ENCODE measurements around the gene ADRA2C. TPM values are rescaled to one million over a fixed set of nuclear protein-coding genes. Genes with fewer than 3 reads are reported as not detected.

ADRA2C gene
- total and polyA plus RNA-seq, 2 donors: 1.1 to 5.8 TPM

DNA sequence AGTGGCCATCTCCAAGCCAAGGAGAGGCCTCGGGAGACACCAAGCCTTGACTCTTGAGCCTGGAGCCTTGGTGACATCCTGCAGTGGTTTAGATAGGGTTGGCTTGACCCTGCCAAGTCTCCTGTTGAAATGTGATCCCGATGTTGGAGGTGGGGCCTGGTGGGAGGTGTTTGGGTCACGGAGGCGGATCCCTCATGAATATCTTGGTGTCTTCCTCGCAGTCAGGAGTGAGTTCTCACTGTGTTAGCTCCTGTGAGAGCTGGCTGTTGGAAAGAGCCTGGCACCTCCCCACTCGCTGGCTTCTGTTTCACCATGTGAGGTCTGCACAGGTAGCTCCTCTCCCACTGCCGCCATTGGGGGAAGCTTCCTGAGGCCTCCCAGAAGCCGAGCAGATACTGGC is 38.8 kb downstream of the ADRA2C start:
- Histone ChIP-seq H3K4me1 (ENCODE audit: insufficient read depth) (no peaks in the 10 kb centered on the region), H3K27ac (ENCODE audit: low read depth) (no peak overlapping the region), H3K4me3 (ENCODE audit: low read depth, low read length) (no peak overlapping the region), H3K36me3 (ENCODE audit: insufficient read depth) (no peaks in the 10 kb centered on the region)
- DNase-seq (ENCODE audit: extremely low spot score): no peak
- WGBS: 88% methylated on average over 8 of the region's 8 CpGs

- H3K4me3 ChIP-seq (ENCODE audit: low read depth, low read length): no peak overlapping the region
- DNase-seq (ENCODE audit: extremely low spot score): no peak
- 94% methylated on average over 11 of the region's 11 CpGs for WGBS
- H3K27ac ChIP-seq (ENCODE audit: low read depth): no peak overlapping the region
- H3K36me3 ChIP-seq (ENCODE audit: insufficient read depth): no peaks in the 10 kb centered on the region
- H3K4me1 ChIP-seq (ENCODE audit: insufficient read depth): no peaks in the 10 kb centered on the region
These were observed 39.5 kb downstream of the ADRA2C start for GRCh38 chr4:3805731-3806130.

GRCh38 chr4:3807311-3807710 is 41.1 kb downstream of the ADRA2C start:
- DNase-seq (ENCODE audit: extremely low spot score): no peak
- WGBS: 48% methylated on average over 6 of the region's 6 CpGs
- no peaks in the 10 kb centered on the region for H3K36me3 ChIP-seq (ENCODE audit: insufficient read depth)
- no peaks in the 10 kb centered on the region for H3K4me1 ChIP-seq (ENCODE audit: insufficient read depth)
- H3K27ac ChIP-seq (ENCODE audit: low read depth): no peak overlapping the region
- no peak overlapping the region for H3K4me3 ChIP-seq (ENCODE audit: low read depth, low read length)

GRCh38 chr4:3807822-3808496 is 41.8 kb downstream of the ADRA2C start:
- no peaks in the 10 kb centered on the region for H3K36me3 ChIP-seq (ENCODE audit: insufficient read depth)
- 11% methylated on average over 14 of the region's 14 CpGs for WGBS

GRCh38 chr4:3808597-3808996 is 42.4 kb downstream of the ADRA2C start:
- Histone ChIP-seq H3K36me3 (ENCODE audit: insufficient read depth) (no peaks in the 10 kb centered on the region), H3K4me1 (ENCODE audit: insufficient read depth) (no peaks in the 10 kb centered on the region), H3K4me3 (ENCODE audit: low read depth, low read length) (no peak overlapping the region), H3K27ac (ENCODE audit: low read depth) (no peak overlapping the region)
- DNase-seq (ENCODE audit: extremely low spot score): no peak
- 52% methylated on average over 5 of the region's 5 CpGs for WGBS

More at GRCh38 chr4:3807822-3808496, 41.8 kb downstream of the ADRA2C start:
- DNase-seq (ENCODE audit: extremely low spot score): no peak
- Histone ChIP-seq H3K27ac (ENCODE audit: low read depth) (no peak overlapping the region), H3K4me3 (ENCODE audit: low read depth, low read length) (no peak overlapping the region), H3K4me1 (ENCODE audit: insufficient read depth) (no peaks in the 10 kb centered on the region)

- DNase-seq (ENCODE audit: extremely low spot score): no peak
- Histone ChIP-seq H3K36me3 (ENCODE audit: insufficient read depth) (no peaks in the 10 kb centered on the region), H3K4me1 (ENCODE audit: insufficient read depth) (no peaks in the 10 kb centered on the region), H3K27ac (ENCODE audit: low read depth) (no peak overlapping the region), H3K4me3 (ENCODE audit: low read depth, low read length) (no peak overlapping the region)
- 92% methylated on average over 29 of the region's 29 CpGs for WGBS
These were observed 42.8 kb downstream of the ADRA2C start for GRCh38 chr4:3809028-3809427.

- H3K4me3 ChIP-seq (ENCODE audit: low read depth, low read length): no peak overlapping the region
- H3K4me1 ChIP-seq (ENCODE audit: insufficient read depth): no peaks in the 10 kb centered on the region
- no peaks in the 10 kb centered on the region for H3K36me3 ChIP-seq (ENCODE audit: insufficient read depth)
- no peak overlapping the region for H3K27ac ChIP-seq (ENCODE audit: low read depth)
- DNase-seq (ENCODE audit: extremely low spot score): no peak
- 72% methylated on average over 18 of the region's 18 CpGs for WGBS
These were observed 43.4 kb downstream of the ADRA2C start for GRCh38 chr4:3809451-3810110.

GRCh38 chr4:3810111-3810680 is 44.0 kb downstream of the ADRA2C start:
- no peak overlapping the region for H3K27ac ChIP-seq (ENCODE audit: low read depth)
- DNase-seq (ENCODE audit: extremely low spot score): no peak

DNA sequence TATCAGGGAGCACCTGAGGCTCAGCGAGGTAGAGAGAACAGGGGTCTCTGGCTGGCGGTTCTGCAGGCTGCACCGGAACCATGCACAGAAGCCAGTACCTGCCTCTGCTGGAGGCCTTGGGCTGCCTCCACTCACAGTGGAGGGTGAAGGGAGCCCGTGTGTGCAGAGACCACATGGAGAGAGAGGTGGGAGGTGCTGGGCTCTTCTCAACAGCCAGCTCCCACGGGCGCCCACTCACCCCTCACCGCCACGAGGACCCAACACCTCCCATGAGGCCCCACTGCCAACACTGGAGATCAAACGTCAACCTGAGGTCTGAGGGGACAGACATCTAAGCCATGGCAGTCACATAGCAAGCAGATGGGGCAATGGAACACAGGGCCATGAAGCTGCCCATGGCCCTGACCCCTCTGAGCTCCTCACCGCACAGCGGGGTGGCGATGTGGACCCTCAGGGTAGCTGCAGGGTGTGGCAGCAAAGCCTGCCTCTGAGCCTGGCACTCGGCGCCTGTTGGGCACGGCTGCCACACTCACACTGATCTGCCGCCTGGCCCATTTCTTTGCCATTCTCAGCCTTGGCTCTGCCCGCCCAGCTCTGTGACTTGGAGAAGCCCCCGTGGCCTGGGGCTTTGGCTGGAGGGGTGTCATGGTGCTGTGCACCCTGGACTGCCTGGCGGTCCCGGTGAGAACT is 44.8 kb downstream of the ADRA2C start:
- no peaks in the 10 kb centered on the region for H3K4me1 ChIP-seq (ENCODE audit: insufficient read depth)
- no peak overlapping the region for H3K4me3 ChIP-seq (ENCODE audit: low read depth, low read length)
- no peak for DNase-seq (ENCODE audit: extremely low spot score)
- no peak overlapping the region for H3K27ac ChIP-seq (ENCODE audit: low read depth)
- H3K36me3 ChIP-seq (ENCODE audit: insufficient read depth): no peaks in the 10 kb centered on the region
- WGBS: 85% methylated on average over 20 of the region's 20 CpGs

More at GRCh38 chr4:3810111-3810680, 44.0 kb downstream of the ADRA2C start:
- H3K4me1 ChIP-seq (ENCODE audit: insufficient read depth): no peaks in the 10 kb centered on the region
- no peaks in the 10 kb centered on the region for H3K36me3 ChIP-seq (ENCODE audit: insufficient read depth)
- 62% methylated on average over 15 of the region's 15 CpGs for WGBS
- H3K4me3 ChIP-seq (ENCODE audit: low read depth, low read length): no peak overlapping the region

DNA sequence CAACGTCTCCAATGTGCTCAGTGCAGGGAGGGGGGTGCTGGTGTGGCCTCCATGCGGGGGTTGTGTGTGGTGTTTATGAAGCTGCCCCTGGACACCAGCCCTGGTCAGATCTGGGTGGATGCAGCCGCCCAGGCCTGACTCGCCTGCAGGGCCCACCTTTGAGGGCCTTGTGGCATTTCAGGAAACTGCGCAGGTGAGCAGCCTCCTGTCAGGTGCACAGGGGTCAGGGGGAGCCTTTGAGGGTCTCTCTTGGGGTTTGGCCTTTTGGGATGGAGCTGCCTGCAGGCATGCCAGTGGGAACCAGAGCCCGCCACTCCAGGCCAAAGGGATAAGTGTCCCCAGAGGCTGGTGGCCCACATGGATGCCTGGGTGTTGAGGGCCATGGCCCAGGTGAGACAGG is 45.4 kb downstream of the ADRA2C start:
- 82% methylated on average over 6 of the region's 6 CpGs for WGBS

DNA sequence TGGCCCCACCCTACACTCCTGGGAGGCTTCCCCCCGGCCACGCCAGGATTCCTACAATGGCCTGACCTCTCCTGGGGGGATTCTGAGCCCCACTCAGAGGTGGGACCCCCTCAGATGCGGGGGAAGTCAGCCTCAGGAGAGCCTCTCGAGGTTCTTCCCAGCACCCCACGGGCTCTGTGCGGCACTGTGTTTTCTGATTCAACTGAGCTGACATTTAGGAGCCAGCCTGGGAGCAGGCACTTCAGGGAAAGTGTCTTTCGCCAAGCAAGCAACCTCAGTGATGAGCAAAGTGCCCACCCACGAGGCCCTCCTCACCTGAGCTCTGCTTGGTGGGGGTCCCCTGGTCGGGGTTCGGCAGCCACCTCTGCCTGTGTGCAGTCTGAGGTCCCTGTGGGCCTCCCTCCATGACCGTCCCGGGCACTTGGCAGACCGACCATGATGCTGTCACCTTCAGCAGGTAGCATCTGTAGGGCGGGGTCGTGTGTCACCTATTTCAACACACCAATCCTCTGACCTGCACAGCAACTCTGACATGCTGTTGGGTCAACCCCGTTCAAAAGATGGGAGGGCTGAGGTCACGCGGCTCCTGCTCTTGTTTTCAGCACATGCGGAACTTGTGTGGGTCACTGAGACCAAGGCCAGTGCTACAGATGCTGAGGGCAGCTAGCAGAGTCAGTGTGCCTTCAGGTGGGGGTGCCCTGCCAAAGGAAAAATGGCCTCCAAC is 46.2 kb downstream of the ADRA2C start:
- no peaks in the 10 kb centered on the region for H3K4me1 ChIP-seq (ENCODE audit: insufficient read depth)
- no peak for DNase-seq (ENCODE audit: extremely low spot score)
- no peaks in the 10 kb centered on the region for H3K36me3 ChIP-seq (ENCODE audit: insufficient read depth)
- no peak overlapping the region for H3K27ac ChIP-seq (ENCODE audit: low read depth)
- 83% methylated on average over 19 of the region's 19 CpGs for WGBS
- no peak overlapping the region for H3K4me3 ChIP-seq (ENCODE audit: low read depth, low read length)

More for the DNA sequence above, 45.4 kb downstream of the ADRA2C start:
- DNase-seq (ENCODE audit: extremely low spot score): no peak
- Histone ChIP-seq H3K27ac (ENCODE audit: low read depth) (no peak overlapping the region), H3K4me3 (ENCODE audit: low read depth, low read length) (no peak overlapping the region), H3K4me1 (ENCODE audit: insufficient read depth) (no peaks in the 10 kb centered on the region), H3K36me3 (ENCODE audit: insufficient read depth) (no peaks in the 10 kb centered on the region)

DNA sequence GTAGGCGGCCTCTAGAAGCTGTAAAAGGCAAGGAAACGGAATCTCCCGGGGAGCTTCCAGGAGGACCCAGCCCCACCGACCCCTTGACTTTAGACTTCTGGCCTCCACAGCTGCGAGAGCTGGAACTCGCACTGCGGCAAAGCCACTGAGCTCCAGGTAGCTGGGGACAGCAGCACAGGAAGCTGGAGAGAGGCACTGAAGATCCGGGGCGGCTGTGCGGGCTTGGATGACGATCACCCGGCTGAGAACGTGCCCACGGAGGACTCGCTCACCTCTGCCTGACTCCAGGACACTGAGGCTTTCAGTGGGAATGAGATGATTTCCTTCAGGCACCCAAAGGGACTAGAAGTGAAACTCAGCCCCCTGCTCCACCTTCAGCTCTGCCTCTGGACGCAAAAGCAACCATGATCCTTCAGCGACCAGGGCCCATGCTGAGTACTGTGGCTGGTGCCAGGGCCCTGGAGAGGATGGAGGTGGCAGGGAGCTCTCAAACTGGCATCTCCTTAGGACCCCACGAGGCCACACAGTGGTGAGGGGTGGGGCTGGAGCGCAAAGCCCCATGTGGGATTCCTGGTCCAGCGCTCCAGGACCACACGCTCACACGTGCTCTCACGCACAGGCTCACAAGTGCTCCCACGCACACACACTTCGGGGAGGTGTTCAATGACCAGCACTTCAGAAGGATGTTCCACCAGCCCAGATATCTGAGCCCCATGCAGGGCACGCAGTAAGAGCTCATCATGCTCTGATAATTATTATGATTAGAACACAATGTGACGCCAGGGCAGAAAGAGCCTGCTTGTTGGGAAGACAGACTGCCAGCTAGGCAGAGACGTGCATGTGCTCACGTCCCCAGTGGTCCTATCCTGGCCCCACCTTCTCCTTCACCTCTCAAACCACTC is 47.2 kb downstream of the ADRA2C start:
- Histone ChIP-seq H3K4me1 (ENCODE audit: insufficient read depth) (no peaks in the 10 kb centered on the region), H3K36me3 (ENCODE audit: insufficient read depth) (no peaks in the 10 kb centered on the region), H3K4me3 (ENCODE audit: low read depth, low read length) (no peak overlapping the region), H3K27ac (ENCODE audit: low read depth) (no peak overlapping the region)
- 81% methylated on average over 29 of the region's 29 CpGs for WGBS
- no peak for DNase-seq (ENCODE audit: extremely low spot score)

Measured in urinary bladder (tissue), 4 donors.